Measurements from ENCODE around the gene KIF1B. TPM values are rescaled to one million over a fixed set of nuclear protein-coding genes. Genes with fewer than 3 reads are reported as not detected.

Gene KIF1B, protein sequence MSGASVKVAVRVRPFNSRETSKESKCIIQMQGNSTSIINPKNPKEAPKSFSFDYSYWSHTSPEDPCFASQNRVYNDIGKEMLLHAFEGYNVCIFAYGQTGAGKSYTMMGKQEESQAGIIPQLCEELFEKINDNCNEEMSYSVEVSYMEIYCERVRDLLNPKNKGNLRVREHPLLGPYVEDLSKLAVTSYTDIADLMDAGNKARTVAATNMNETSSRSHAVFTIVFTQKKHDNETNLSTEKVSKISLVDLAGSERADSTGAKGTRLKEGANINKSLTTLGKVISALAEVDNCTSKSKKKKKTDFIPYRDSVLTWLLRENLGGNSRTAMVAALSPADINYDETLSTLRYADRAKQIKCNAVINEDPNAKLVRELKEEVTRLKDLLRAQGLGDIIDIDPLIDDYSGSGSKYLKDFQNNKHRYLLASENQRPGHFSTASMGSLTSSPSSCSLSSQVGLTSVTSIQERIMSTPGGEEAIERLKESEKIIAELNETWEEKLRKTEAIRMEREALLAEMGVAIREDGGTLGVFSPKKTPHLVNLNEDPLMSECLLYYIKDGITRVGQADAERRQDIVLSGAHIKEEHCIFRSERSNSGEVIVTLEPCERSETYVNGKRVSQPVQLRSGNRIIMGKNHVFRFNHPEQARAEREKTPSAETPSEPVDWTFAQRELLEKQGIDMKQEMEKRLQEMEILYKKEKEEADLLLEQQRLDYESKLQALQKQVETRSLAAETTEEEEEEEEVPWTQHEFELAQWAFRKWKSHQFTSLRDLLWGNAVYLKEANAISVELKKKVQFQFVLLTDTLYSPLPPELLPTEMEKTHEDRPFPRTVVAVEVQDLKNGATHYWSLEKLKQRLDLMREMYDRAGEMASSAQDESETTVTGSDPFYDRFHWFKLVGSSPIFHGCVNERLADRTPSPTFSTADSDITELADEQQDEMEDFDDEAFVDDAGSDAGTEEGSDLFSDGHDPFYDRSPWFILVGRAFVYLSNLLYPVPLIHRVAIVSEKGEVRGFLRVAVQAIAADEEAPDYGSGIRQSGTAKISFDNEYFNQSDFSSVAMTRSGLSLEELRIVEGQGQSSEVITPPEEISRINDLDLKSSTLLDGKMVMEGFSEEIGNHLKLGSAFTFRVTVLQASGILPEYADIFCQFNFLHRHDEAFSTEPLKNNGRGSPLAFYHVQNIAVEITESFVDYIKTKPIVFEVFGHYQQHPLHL (N-terminal part only)
- 28.7 and 62.6 TPM in 2 replicates for total RNA-seq

DNA sequence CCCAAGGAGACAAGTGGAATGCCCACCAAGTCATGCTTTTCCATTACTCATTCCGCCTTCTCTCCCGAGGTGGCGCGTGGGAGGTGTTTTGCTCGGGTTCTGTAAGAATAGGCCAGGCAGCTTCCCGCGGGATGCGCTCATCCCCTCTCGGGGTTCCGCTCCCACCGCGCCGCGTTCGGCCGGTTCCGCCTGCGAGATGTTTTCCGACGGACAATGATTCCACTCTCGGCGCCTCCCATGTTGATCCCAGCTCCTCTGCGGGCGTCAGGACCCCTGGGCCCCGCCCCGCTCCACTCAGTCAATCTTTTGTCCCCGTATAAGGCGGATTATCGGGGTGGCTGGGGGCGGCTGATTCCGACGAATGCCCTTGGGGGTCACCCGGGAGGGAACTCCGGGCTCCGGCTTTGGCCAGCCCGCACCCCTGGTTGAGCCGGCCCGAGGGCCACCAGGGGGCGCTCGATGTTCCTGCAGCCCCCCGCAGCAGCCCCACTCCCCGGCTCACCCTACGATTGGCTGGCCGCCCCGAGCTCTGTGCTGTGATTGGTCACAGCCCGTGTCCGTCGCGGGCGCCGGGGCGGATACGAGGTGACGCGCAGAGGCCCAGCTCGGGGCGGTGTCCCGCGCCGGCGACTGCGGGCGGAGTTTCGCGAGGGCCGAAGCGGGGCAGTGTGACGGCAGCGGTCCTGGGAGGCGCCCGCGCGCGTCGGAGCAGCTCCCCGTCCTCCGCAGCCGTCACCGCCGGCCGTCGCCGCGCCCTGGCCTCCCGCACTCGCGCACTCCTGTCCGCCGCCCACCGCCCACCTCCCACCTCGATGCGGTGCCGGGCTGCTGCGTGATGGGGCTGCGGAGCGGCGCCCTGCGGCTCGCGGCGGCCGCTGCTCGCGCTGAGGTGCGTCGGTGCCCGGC, at the start of gene KIF1B:
TSS of gene KIF1B (plus strand) at position 666 of the 906 bp plus-strand sequence. CDS start 21,759 bp downstream, outside the sequence.

DNA sequence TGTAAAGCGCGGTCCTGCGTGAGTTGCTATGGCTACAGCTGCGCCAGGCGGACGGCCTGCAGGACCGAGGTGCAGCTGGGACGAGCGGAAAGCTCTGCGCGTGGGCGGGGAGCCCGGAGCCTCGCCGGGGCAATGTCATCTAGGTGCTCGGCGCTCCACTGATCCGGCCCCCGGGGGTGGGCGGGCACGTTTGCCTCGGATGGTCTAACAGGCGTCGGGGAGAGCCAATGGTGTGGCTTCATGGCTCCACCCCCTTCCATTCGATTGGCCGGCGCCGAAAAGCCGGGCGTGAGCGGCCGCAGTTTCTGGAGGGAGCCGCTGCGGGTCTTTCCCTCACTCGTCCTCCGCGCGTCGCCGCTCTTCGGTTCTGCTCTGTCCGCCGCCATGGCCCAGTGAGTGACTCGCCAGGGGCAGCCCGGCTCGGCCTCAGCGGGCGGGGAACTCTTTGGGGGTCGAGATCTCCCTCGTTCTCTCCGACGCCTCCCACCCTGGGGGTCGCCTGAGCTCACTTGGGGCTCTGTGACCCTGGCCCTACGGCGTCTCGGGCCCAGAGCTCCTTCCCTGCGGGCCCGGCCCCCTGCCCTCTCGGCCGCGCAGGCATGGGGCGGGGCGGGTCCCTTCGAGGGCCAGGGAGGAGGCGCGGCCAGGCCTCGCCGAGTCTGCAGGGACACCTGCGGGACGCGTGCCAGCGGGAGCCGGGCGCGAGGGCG, 188.5 kb downstream of the KIF1B start, which contains the start of gene PGD:
TSS of gene PGD (plus strand) at position 331 of the 710 bp plus-strand sequence. CDS start at position 385, 54 bp downstream.

DNA sequence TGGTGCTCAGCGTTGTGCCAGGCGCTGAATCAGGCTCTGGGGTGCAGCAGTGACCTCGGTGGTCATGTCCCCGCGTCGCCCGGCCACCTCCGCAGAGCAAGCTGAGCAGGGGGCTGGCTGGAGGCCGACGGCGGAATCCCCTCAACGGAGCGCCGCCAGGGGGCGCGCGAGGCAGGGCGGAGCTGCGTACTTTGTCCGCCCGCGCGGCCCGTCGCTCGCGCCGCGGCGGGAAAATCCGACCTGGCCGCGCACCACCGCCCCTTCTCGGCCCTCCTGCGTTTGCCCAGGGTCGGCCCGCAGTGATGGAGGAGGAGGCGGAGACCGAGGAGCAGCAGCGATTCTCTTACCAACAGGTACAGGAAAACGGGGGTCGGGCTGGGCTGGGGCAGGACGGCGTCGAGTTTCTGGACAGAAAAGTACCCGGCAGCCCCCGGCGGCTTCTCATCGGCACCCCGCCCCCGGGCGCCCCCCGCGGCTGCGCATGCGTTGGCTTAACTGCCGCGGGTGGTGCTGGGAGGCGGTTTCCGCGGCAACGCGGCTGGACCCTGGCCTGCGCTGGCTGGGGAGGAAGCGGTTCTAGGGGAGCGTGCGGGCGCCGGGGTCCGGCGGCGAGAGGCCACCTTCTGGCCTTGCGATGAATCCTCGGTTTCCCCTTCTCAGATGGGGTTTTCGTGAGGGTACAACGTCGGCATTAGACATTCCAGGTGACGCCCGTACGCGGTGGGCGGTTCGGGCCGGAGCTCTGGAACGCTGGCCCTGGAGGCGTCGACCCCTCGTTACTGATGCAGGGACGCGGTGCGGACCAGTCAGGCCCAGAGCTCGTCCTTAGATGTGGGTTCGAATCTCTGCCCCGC, 220.1 kb downstream of the KIF1B start, which contains the start of gene CENPS:
TSS of gene CENPS (plus strand) at position 218 of the 854 bp plus-strand sequence. CDS start at position 303, 85 bp downstream.

Other genes with a start within 250 kb of the KIF1B start
- gene RBP7, start 213.3 kb upstream of the KIF1B start, total RNA-seq, result 0.28 TPM in 1 of 2 replicates, not detected in the other
- gene UBE4B, start 177.6 kb upstream of the KIF1B start, total RNA-seq, result 21.5 and 46.1 TPM in 2 replicates
- 127 and 129 TPM in 2 replicates for gene PGD, start 188.5 kb downstream of the KIF1B start, total RNA-seq
- gene CENPS, start 219.9 kb downstream of the KIF1B start, total RNA-seq, result 7.5 and 8.5 TPM in 2 replicates
- gene CORT, start 239.5 kb downstream of the KIF1B start, total RNA-seq, result 0.14 TPM in 1 of 2 replicates, not detected in the other

Measured in nasal cavity respiratory epithelium epithelial cell of viscerocranial mucosa (primary cell).